MG63 (cell line): ENCODE results near the gene TNNI2. TPM values are rescaled to one million over a fixed set of nuclear protein-coding genes. Genes with fewer than 3 reads are reported as not detected.
"Not testable (repeated sequence)": the region's sequence is repeated elsewhere in the genome, so short reads cannot be mapped to it uniquely, and the experiment has no call there.

Source experiments
- DNase-seq: peaks from one replicate; pipeline ENCODE4 v3.0.0-alpha.2; 2020
- H3K27me3 ChIP-seq: fragments of 250-450 bp; sonication (Bioruptor Pico); 2 replicates; pipeline ENCODE4 v1.5.1; 2020; ENCODE audit warnings: mild to moderate bottlenecking, moderate library complexity
- H3K36me3 ChIP-seq: fragments of 250-450 bp; sonication (Bioruptor Pico); 2 replicates; pipeline ENCODE4 v1.5.1; 2020; ENCODE audit warnings: mild to moderate bottlenecking, moderate library complexity
- H3K4me3 ChIP-seq: fragments of 250-450 bp; sonication (Bioruptor Pico); 2 replicates; pipeline ENCODE4 v1.5.1; 2020; ENCODE audit warnings: mild to moderate bottlenecking, moderate library complexity
- H3K9me3 ChIP-seq: fragments of 250-450 bp; sonication (Bioruptor Pico); 2 replicates; pipeline ENCODE4 v1.5.1; 2020; ENCODE audit warnings: mild to moderate bottlenecking, moderate library complexity
- total RNA-seq: library from RNA; depleted of rRNA; stranded (reverse); fragments of >200 nt; shearing (Covaris generic); gene quantifications from 2 replicates; pipeline ENCODE4 v1.2.3, GENCODE V29; 2014; ENCODE audit warnings: low replicate concordance

Gene TNNI2
- total RNA-seq, 1 experiment from 2014 or later = not detected

DNA sequence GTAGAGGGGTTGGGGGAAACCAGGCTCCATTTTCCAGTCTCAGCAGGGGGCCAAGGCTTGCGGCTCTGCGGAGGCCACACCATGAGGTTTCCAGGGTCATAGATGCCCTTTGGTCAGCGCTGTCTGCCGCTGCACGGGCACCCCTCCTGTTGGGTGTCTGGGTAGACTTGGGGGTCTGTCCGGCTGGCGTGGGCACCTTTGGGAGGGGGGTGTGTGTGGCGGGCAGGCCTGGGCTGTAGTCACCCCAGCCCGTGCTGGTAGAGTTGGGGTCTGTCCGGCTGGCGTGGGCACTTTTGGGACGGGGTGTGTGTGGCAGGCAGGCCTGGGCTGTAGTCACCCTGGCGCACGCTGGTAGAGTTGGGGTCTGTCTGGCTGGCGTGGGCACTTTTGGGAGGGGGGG, 32.8 kb downstream of the TNNI2 start:
- 0 out of 2 replicates have a peak, but pooled peaks cover 2% of the 10 kb centered on the region for H3K36me3 ChIP-seq
- peak overlapping the region; percentile 57 for H3K4me3 ChIP-seq
- no peak for DNase-seq
- 0 out of 2 replicates have a peak, but pooled peaks cover 2% of the 10 kb centered on the region for H3K27me3 ChIP-seq
- no peaks in the 10 kb centered on the region for H3K9me3 ChIP-seq

GRCh38 chr11:1872267-1872985, 33.6 kb downstream of the TNNI2 start:
- Histone ChIP-seq H3K36me3 (0 out of 2 replicates have a peak, but pooled peaks cover 2% of the 10 kb centered on the region), H3K27me3 (0 out of 2 replicates have a peak, but pooled peaks cover 2% of the 10 kb centered on the region), H3K4me3 (peak overlapping the region; percentile 57), H3K9me3 (no peaks in the 10 kb centered on the region)
- DNase-seq = no peak

GRCh38 chr11:1873048-1873812, 34.4 kb downstream of the TNNI2 start:
- DNase-seq = peak; percentile 79
- peak overlapping the region; percentile 32 for H3K4me3 ChIP-seq
- peaks cover 8% of the 10 kb centered on the region; the same call in 1 of the 2 replicates for H3K36me3 ChIP-seq
- H3K27me3 ChIP-seq = 0 out of 2 replicates have a peak, but pooled peaks cover 2% of the 10 kb centered on the region
- no peaks in the 10 kb centered on the region for H3K9me3 ChIP-seq

DNA sequence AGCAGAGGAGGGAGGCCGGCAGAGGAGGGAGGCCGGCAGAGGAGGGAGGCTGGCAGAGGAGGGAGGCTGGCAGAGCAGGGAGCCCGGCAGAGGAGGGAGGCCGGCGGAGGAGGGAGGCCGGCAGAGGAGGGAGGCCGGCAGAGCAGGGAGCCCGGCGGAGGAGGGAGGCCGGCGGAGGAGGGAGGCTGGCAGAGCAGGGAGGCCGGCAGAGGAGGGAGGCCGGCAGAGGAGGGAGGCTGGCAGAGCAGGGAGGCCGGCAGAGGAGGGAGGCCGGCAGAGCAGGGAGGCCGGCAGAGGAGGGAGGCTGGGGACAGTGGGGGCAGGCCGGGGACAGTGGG, 35.0 kb downstream of the TNNI2 start:
- H3K4me3 ChIP-seq = peak overlapping the region; percentile 32
- not testable (repeated sequence) for DNase-seq

DNA sequence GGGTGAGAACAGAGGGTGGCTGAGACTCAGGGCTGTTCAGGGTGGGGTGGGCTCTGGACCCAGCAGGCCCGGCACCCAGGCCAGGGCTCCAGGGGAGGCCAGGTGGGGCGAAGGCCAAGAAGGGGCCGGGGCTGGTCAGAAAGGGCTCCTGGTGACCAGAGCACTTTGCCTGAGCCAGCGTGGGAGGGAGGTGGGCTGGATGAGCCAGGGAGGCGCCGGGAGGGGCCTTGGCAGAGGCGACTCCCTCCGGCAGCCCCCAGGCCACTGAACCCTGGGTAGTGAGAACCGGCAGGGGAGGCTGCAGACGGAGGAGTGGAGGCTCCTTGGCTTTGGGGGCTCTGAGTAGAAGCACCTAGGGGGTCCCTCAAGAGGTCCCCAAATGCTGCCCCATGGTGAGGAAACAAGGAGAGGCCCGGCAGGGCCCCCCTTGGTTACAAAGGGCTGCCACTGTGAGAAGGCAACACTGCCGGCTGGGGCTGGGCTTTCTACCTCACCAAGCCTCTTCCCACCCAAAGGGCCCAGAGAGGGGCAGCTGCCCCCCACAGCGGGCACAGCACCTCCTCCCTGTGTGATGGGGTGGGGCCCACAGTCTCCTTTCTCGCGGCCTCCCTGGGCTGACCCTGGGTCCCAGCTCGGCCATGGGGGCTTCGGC, 35.8 kb downstream of the TNNI2 start:
- not testable (repeated sequence) for DNase-seq, H3K36me3 ChIP-seq, H3K9me3 ChIP-seq, H3K27me3 ChIP-seq, H3K4me3 ChIP-seq

More for the DNA sequence above, 35.0 kb downstream of the TNNI2 start:
- H3K9me3 ChIP-seq, H3K27me3 ChIP-seq, H3K36me3 ChIP-seq: not testable (repeated sequence)

GRCh38 chr11:1875093-1875850, 36.5 kb downstream of the TNNI2 start:
- no peak for DNase-seq
- Histone ChIP-seq H3K27me3 (no peaks in the 10 kb centered on the region), H3K4me3 (no peak overlapping the region), H3K9me3 (no peaks in the 10 kb centered on the region), H3K36me3 (peaks cover 8% of the 10 kb centered on the region)

DNA sequence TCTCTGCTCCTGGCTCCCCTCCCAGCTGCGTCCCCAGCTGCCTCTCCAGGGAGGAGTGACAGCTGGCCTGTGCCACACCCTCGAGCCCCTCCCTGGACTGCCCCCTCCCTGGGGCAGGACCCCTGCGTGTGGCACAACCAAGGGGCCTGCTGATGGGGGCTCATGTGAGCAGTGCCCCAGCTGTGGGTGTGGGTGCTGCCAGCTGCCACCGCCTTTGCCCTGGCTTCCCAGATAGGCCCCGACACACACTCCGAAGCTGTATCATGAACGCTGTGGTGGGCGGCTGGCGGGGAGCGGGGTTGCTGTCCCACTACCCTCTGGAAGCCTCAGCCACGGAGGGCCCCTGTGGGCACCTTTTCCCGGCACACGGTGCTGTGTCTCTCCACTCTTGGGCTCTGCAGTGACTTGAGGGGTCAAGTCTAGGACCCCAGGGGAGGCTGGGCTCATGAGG, 37.1 kb downstream of the TNNI2 start:
- not testable (repeated sequence) for H3K9me3 ChIP-seq, DNase-seq, H3K27me3 ChIP-seq, H3K4me3 ChIP-seq
- H3K36me3 ChIP-seq = peaks cover 12% of the 10 kb centered on the region

DNA sequence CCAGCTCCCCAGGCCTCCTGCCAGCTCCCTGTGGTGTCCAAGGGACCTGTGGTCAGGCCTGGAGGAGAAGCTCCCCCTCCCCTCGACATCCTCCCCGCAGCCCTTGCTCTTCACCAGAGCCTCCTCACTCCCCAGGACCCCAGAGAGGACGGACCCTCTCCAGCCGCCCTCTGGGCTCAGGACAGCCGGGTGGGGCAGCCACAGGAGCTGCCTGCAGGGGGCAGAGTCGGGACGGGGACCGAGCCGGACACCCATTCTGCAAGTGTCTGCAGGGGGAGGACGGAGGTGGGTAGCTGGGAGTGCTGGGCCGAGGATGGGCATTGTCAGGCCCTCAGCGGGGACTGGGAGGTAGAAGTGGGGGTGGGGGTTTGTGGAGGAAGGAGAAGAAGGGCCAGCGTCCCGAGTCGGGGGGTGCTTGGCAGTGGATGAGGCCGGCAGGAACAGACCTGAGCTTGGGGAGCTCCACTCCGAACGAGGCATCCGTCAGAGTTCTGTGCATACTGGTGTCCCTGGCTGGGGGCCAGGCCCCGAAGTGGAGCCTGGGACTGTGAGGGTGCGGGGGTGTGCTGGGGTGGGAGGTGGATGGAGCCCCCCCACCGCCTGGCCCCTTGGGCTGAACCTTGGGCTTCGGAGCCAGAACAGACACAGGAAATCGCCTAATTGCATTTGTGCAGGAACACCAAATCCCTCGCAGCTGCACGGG, 37.7 kb downstream of the TNNI2 start:
- H3K27me3 ChIP-seq = no peaks in the 10 kb centered on the region
- H3K9me3 ChIP-seq = no peaks in the 10 kb centered on the region
- peak; percentile 86 for DNase-seq
- H3K36me3 ChIP-seq = peaks cover 17% of the 10 kb centered on the region
- peak overlapping the region; percentile 27 for H3K4me3 ChIP-seq

DNA sequence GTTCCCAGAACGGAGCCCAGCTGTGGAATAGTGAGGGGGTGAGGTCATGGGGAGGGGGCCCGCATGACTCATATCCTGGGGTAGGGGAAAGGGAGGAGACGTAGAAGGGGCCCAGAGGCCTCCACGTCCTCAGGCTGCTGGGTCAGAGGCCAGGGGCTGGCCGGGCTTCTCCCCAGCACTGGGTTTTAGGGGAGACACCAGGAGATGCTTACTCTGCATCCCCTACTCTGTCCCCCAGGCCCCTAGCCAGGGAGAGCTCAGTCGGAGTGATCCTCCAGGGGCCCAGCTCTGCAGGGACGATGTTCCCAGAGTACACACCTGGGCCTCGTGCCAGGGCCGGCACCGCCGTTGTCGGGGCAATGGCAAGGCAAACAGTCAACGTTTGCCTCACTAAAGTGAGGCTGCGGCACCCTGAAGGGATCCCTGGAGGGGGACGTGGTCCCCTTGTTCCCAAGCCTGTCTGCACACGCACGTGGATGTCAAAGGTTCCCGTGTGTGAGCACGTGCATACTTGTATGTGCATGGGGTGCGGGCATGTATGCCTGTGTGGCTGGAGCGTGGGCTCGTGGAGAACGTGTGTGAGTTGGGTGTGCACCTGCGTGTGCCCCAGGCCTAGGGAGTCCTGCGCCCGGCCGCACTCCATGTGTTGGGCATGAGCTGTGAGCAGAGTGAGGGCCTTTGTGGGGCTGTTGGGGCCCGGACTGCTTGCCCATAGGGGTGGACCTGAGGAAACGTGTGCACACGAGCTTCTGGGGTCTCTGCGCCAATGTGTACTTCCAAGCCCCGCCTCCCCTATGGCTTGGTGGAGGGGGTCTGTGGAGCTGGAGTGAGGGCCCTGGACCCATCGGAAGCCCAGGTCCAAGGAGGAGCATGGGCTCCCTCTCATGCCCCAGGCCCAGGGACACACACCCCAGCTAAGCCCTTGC, 38.7 kb downstream of the TNNI2 start:
- Histone ChIP-seq H3K36me3 (peaks cover 21% of the 10 kb centered on the region), H3K27me3 (no peaks in the 10 kb centered on the region), H3K4me3 (no peak overlapping the region), H3K9me3 (no peaks in the 10 kb centered on the region)
- DNase-seq = peak; percentile 79

- H3K36me3 ChIP-seq = peaks cover 26% of the 10 kb centered on the region
- DNase-seq = no peak
- no peak overlapping the region for H3K4me3 ChIP-seq
Measured at GRCh38 chr11:1878137-1879031, 39.6 kb downstream of the TNNI2 start.

DNA sequence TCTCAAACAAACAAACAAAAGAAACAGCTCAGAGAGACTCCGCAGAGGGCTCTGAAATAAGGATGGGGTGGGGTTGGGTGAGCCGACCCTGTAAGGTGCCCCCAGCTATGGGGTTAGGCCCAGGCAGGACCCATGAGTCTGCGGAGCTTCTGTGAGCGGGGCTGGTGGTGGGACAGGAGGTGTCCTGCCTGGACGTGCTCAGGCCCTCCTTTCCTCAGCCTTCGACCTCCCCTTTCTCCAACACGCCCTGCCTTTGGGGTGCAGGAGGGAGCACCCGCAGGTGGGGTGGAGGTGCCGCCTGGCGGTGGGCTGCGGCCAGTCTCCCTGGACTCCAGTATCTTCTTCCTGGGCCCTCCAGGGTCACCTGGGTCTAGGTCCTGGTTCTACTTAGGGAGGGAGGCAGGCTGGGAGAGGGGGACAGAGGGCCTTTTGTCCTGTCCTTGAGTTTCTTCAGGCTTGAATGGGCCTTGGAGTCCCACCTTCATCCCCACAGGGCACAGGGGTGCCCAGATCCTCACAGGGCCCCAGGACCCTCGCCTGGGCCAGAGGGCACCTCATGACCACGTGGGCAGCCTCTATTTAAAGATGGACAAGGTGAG, 40.7 kb downstream of the TNNI2 start:
- Histone ChIP-seq H3K9me3 (no peaks in the 10 kb centered on the region), H3K4me3 (no peak overlapping the region), H3K27me3 (no peaks in the 10 kb centered on the region), H3K36me3 (peaks cover 34% of the 10 kb centered on the region)
- DNase-seq = no peak

More at GRCh38 chr11:1878137-1879031, 39.6 kb downstream of the TNNI2 start:
- Histone ChIP-seq H3K9me3 (no peaks in the 10 kb centered on the region), H3K27me3 (no peaks in the 10 kb centered on the region)

DNA sequence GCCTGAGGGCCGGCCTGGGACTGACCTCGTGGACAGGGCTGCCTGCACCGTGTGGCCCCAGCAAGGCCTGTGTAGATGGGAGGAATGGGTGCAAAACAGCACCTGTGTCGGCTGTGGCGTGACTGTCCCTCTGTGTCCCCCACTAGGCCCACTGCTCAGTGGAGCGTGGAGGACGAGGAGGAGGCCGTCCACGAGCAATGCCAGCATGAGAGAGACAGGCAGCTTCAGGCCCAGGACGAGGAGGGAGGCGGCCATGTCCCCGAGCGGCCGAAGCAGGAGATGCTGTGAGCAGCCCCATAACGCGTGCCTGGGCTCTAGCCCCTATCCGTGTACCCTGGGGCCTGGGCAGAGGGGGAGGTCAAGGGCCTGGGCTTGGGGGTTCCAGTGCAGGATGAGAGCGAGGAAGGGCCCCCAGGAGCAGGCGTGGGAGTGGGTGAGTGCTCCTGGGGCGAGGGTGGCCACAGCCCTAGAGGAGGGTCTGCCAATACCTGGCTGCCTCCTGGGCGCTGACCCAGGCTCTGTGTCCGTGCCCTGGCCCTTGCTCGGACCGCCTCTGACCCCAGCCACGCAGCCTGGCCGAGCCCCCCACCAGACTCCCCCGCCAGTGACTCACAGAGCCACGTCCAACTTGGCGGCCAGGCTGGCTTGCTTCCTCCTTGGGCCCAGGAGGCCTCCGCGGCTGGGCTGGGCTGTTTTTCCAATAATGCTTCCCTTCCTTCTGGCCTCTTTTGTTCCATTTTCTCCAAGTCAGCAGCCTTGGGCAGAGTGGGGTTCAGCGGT, 41.4 kb downstream of the TNNI2 start:
- peak; percentile 79 for DNase-seq
- no peaks in the 10 kb centered on the region for H3K9me3 ChIP-seq
- H3K4me3 ChIP-seq = no peak overlapping the region
- no peaks in the 10 kb centered on the region for H3K27me3 ChIP-seq
- H3K36me3 ChIP-seq = peaks cover 41% of the 10 kb centered on the region

- H3K36me3 ChIP-seq = peaks cover 48% of the 10 kb centered on the region
- no peaks in the 10 kb centered on the region for H3K9me3 ChIP-seq
- H3K4me3 ChIP-seq = no peak overlapping the region
- H3K27me3 ChIP-seq = no peaks in the 10 kb centered on the region
- no peak for DNase-seq
Measured at GRCh38 chr11:1880746-1881441, 42.1 kb downstream of the TNNI2 start.
